Ishikawa (cell line): ENCODE results near the gene MRPS6.

ENCODE experiments used
- CEBPB ChIP-seq: IDR thresholded peaks from 2 replicates; pipeline ENCODE4 v1.6.1; 2012
- CREB1 ChIP-seq: IDR thresholded peaks from 2 replicates; pipeline ENCODE4 v1.6.1; 2012; ENCODE audit warnings: low read depth
- EGR1 ChIP-seq: IDR thresholded peaks from 2 replicates; pipeline ENCODE4 v1.6.1; 2012
- EP300 ChIP-seq: IDR thresholded peaks from 2 replicates; pipeline ENCODE4 v1.6.1; 2012; ENCODE audit warnings: borderline replicate concordance
- FOXM1 ChIP-seq: IDR thresholded peaks from 2 replicates; pipeline ENCODE4 v1.6.1; 2012; ENCODE audit warnings: low read depth, borderline replicate concordance
- NFIC ChIP-seq: IDR thresholded peaks from 2 replicates; pipeline ENCODE4 v1.6.1; 2012
- RAD21 ChIP-seq: IDR thresholded peaks from 2 replicates; pipeline ENCODE4 v1.6.1; 2012; ENCODE audit warnings: low read depth
- TAF1 ChIP-seq: IDR thresholded peaks from 2 replicates; pipeline ENCODE4 v1.6.1; 2012; ENCODE audit warnings: low read depth, mild to moderate bottlenecking
- TCF12 ChIP-seq: IDR thresholded peaks from 2 replicates; pipeline ENCODE4 v1.6.1; 2012; ENCODE audit warnings: low read depth
- TEAD4 ChIP-seq: IDR thresholded peaks from 2 replicates; pipeline ENCODE4 v1.6.1; 2012
- USF1 ChIP-seq: IDR thresholded peaks from 2 replicates; pipeline ENCODE4 v1.6.1; 2012
- YY1 ChIP-seq: IDR thresholded peaks from 2 replicates; pipeline ENCODE4 v1.6.1; 2012; ENCODE audit warnings: low read depth
- ZBTB7A ChIP-seq: IDR thresholded peaks from 2 replicates; pipeline ENCODE4 v1.6.1; 2012; ENCODE audit warnings: low read depth
- TF ChIP-seq, protein P1 (sequence below): IDR thresholded peaks from 2 replicates; pipeline ENCODE4 v1.6.1; 2012; ENCODE audit warnings: low read depth, mild to moderate bottlenecking
- TF ChIP-seq, protein P2 (sequence below): IDR thresholded peaks from 2 replicates; pipeline ENCODE4 v1.6.1; 2012

The MRPS6 gene

GRCh38 chr21:34180407-34180806 lies 107.0 kb downstream of the MRPS6 start:
- TF ChIP-seq NFIC = no peak

- TF ChIP-seq YY1 (no peak), EP300 (no peak), ZBTB7A (no peak), USF1 (no peak), NFIC (no peak), RAD21 (no peak)
Observed at GRCh38 chr21:34180826-34181359, 107.5 kb downstream of the MRPS6 start.

GRCh38 chr21:34181431-34182039 lies 108.2 kb downstream of the MRPS6 start:
- TF ChIP-seq TCF12 (no peak), NFIC (no peak), CREB1 (no peak), EP300 (no peak)
- TF ChIP-seq, protein P1, sequence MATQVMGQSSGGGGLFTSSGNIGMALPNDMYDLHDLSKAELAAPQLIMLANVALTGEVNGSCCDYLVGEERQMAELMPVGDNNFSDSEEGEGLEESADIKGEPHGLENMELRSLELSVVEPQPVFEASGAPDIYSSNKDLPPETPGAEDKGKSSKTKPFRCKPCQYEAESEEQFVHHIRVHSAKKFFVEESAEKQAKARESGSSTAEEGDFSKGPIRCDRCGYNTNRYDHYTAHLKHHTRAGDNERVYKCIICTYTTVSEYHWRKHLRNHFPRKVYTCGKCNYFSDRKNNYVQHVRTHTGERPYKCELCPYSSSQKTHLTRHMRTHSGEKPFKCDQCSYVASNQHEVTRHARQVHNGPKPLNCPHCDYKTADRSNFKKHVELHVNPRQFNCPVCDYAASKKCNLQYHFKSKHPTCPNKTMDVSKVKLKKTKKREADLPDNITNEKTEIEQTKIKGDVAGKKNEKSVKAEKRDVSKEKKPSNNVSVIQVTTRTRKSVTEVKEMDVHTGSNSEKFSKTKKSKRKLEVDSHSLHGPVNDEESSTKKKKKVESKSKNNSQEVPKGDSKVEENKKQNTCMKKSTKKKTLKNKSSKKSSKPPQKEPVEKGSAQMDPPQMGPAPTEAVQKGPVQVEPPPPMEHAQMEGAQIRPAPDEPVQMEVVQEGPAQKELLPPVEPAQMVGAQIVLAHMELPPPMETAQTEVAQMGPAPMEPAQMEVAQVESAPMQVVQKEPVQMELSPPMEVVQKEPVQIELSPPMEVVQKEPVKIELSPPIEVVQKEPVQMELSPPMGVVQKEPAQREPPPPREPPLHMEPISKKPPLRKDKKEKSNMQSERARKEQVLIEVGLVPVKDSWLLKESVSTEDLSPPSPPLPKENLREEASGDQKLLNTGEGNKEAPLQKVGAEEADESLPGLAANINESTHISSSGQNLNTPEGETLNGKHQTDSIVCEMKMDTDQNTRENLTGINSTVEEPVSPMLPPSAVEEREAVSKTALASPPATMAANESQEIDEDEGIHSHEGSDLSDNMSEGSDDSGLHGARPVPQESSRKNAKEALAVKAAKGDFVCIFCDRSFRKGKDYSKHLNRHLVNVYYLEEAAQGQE = no peak
- TF ChIP-seq, protein P2, sequence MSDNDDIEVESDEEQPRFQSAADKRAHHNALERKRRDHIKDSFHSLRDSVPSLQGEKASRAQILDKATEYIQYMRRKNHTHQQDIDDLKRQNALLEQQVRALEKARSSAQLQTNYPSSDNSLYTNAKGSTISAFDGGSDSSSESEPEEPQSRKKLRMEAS = no peak

DNA sequence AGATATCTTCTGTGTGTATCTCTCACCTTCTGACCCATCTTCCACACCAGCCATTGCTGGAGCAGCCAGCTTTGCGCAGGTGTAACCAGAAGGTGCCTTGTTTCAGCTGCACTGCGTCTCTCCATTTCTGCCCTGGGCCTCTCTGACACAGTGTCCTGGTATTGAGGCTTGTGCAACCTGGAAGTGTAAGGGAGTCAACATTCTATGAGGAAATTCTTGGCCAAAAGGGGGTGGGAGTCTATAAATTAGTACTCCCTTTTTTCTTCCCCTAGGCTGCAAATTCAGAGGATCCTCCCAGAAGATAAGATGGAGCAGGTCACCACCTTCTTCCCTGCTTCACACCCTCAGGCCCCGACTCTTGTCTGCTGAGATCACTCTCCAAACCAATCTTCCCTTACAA lies 109.1 kb downstream of the MRPS6 start:
- TF ChIP-seq FOXM1 (no peak), TCF12 (no peak), NFIC (no peak), TEAD4 (no peak), USF1 (no peak), TAF1 (no peak), RAD21 (no peak), CEBPB (no peak), CREB1 (no peak), EGR1 (no peak), EP300 (no peak), YY1 (no peak), ZBTB7A (no peak)
- TF ChIP-seq, protein P2 = no peak
- TF ChIP-seq, protein P1 = no peak

DNA sequence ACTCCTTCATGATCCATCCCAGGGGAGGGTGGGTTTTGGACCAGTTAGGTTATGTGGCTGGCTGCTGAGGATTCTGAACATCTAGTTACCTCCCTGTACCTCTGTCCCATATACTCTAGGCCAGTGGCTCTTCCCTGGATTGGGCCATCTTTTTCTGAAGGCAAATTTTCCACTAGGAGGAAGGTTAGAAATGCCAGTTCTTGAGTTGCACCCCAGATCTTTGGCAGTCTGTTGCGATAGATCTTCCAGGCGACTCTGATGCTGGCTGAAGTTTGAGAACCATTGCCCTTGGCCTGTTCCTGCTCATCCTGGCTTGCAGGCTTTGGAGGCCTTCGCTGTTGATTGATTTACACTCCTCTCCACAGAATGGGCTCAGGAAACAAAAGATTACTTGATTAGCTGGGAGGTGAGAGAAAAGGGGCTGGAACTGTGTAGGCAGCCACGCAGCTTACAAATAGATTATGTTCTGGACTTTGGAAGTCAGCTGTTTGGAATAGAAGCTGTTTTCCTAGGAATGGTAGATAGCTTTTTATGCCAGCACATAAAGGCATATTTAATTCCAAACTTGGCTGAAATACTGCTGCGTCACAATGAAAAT lies 110.1 kb downstream of the MRPS6 start:
- TF ChIP-seq TAF1 = no peak
- TF ChIP-seq TCF12 = no peak
- TF ChIP-seq TEAD4 = no peak
- TF ChIP-seq NFIC = no peak
- no peak for TF ChIP-seq RAD21
- no peak for TF ChIP-seq EP300
- TF ChIP-seq ZBTB7A = no peak
- TF ChIP-seq, protein P1 = no peak
- TF ChIP-seq YY1 = no peak
